Liver (tissue), 9 donors: ENCODE results near the gene SH3D19. TPM values are rescaled to one million over a fixed set of nuclear protein-coding genes. Genes with fewer than 3 reads are reported as not detected.
A peak's percentile ranks its signal among the peaks of the same experiment; 100 is the strongest.

ENCODE experiments used
- DNase-seq: peaks from one replicate; pipeline ENCODE4 v3.0.0-alpha.2; 2017; ENCODE audit warnings: low spot score
- H3K27ac ChIP-seq, 2 donors: one replicate each; pipeline ENCODE4 v1.7.0; 2013; ENCODE audit warnings: inconsistent platforms in 2 of 2, low read length in 2 of 2, control low read depth in 1 of 2, low read depth in 1 of 2, mild to moderate bottlenecking in 1 of 2
- H3K27me3 ChIP-seq, 4 donors: one replicate each; pipeline versions ENCODE4 v1.6.1 to v1.7.0; 2013; ENCODE audit warnings: low read length in 3 of 4, inconsistent platforms in 1 of 4, mild to moderate bottlenecking in 1 of 4, moderate library complexity in 1 of 4; ENCODE audit not compliant: control insufficient read depth in 4 of 4, insufficient read depth in 4 of 4
- H3K36me3 ChIP-seq, 4 donors: one replicate each; pipeline versions ENCODE4 v1.6.1 to v1.7.0; 2013; ENCODE audit warnings: low read length in 3 of 4, mild to moderate bottlenecking in 3 of 4, low read depth in 1 of 4, moderate library complexity in 1 of 4; ENCODE audit not compliant: control insufficient read depth in 4 of 4, insufficient read depth in 3 of 4
- H3K4me1 ChIP-seq, 4 donors: one replicate each; pipeline versions ENCODE4 v1.6.1 to v1.7.0; 2013; ENCODE audit warnings: low read length in 3 of 4, mild to moderate bottlenecking in 3 of 4, moderate library complexity in 1 of 4; ENCODE audit not compliant: control insufficient read depth in 4 of 4, insufficient read depth in 4 of 4
- H3K4me3 ChIP-seq, 3 donors: one replicate each; pipeline versions ENCODE4 v1.6.1 to v1.7.0; 2013; ENCODE audit warnings: low read length in 3 of 3, control low read depth in 1 of 3, low read depth in 1 of 3, mild to moderate bottlenecking in 1 of 3
- H3K9ac ChIP-seq, 2 donors: one replicate each; pipeline ENCODE4 v1.7.0; 2013; ENCODE audit warnings: low read length in 2 of 2, mild to moderate bottlenecking in 2 of 2, moderate library complexity in 2 of 2, control low read depth in 1 of 2, low read depth in 1 of 2
- H3K9me3 ChIP-seq, 4 donors: one replicate each; pipeline versions ENCODE4 v1.6.1 to v1.7.0; 2013; ENCODE audit warnings: low read length in 3 of 4; ENCODE audit not compliant: control insufficient read depth in 4 of 4
- ATF3 ChIP-seq: IDR thresholded peaks from 2 replicates; pipeline ENCODE4 v1.6.1; 2016; ENCODE audit warnings: antibody characterized with exemption
- FOXA2 ChIP-seq: IDR thresholded peaks from 2 replicates; pipeline ENCODE4 v1.6.1; 2016; ENCODE audit warnings: antibody characterized with exemption
- HNF4A ChIP-seq, 2 donors: conservative IDR thresholded peaks; 2 replicates each; pipeline ENCODE4 v1.6.1; 2016; ENCODE audit warnings: antibody characterized with exemption in 2 of 2, mild to moderate bottlenecking in 2 of 2
- HNF4G ChIP-seq: IDR thresholded peaks from 2 replicates; pipeline ENCODE4 v1.6.1; 2016; ENCODE audit warnings: antibody characterized with exemption
- JUND ChIP-seq, 2 donors: IDR thresholded peaks; 2 replicates each; pipeline ENCODE4 v1.6.1; 2016; ENCODE audit warnings: antibody characterized with exemption in 2 of 2
- NR2F2 ChIP-seq: IDR thresholded peaks from 2 replicates; pipeline ENCODE4 v1.6.1; 2016; ENCODE audit warnings: antibody characterized with exemption
- REST ChIP-seq: IDR thresholded peaks from 2 replicates; pipeline ENCODE4 v1.6.1; 2016; ENCODE audit warnings: antibody characterized with exemption, mild to moderate bottlenecking
- SP1 ChIP-seq: IDR thresholded peaks from 2 replicates; pipeline ENCODE4 v1.6.1; 2018; ENCODE audit warnings: antibody characterized with exemption, mild to moderate bottlenecking
- TAF1 ChIP-seq: conservative IDR thresholded peaks from 2 replicates; pipeline ENCODE4 v1.6.1; 2016; ENCODE audit warnings: antibody characterized with exemption, mild to moderate bottlenecking
- YY1 ChIP-seq: IDR thresholded peaks from 2 replicates; pipeline ENCODE4 v1.6.1; 2016; ENCODE audit warnings: antibody characterized with exemption, mild to moderate bottlenecking
- ZBTB33 ChIP-seq: IDR thresholded peaks from 2 replicates; pipeline ENCODE4 v1.6.1; 2016; ENCODE audit warnings: antibody characterized with exemption
- WGBS: extraction: QIAGEN DNeasy Blood & Tissue Kit; methylation state at CpG from one replicate; pipeline ENCODE4 v1.1.7; 2013; 5-methylcytosine and 5-hydroxymethylcytosine counted together
- polyA plus RNA-seq, 2 donors: library from polyadenylated mRNA; stranded (reverse) in 1 of 2; unstranded in 1 of 2; fragments of 200-250 nt in 1 of 2; fragments of >200 nt in 1 of 2; fragmentation: Nextera tagmentation in 1 of 2; extraction: Ambion mirVana in 1 of 2; gene quantifications; one replicate each; pipeline versions ENCODE4 v1.2.1 to v1.2.3, GENCODE V29; 2013 to 2015
- total RNA-seq, 2 donors: library from RNA; depleted of rRNA; stranded (reverse); fragments of >200 nt; gene quantifications; one replicate each; pipeline ENCODE4 v1.2.3, GENCODE V29; 2014
- donor health status: healthy.
- donor health status: healthy.
- donor health status: healthy.
- donor health status: healthy.
- donor health status: healthy.

Gene SH3D19
- total and polyA plus RNA-seq, 4 donors = 11.0 to 22.2 (median 17.1) TPM

- 92% methylated on average over 2 of the region's 2 CpGs for WGBS
- H3K4me1 ChIP-seq = peaks cover 0 to 24% (median 8%) of the 10 kb centered on the region in 4 donors
- no peaks in the 10 kb centered on the region for H3K9me3 ChIP-seq
- peaks cover 18 to 58% (median 48%) of the 10 kb centered on the region in 4 donors for H3K36me3 ChIP-seq
- TF ChIP-seq HNF4A (conservative IDR thresholded peaks at IDR 0.05) (no peak), JUND (IDR thresholded peaks at IDR 0.05) (no peak), FOXA2 (no peak)
- H3K27ac ChIP-seq = no peak overlapping the region
- H3K4me3 ChIP-seq = no peak overlapping the region
- no peak for DNase-seq
- no peaks in the 10 kb centered on the region for H3K27me3 ChIP-seq
- H3K9ac ChIP-seq = no peak overlapping the region
These were observed 221.6 kb downstream of the SH3D19 start for GRCh38 chr4:151103758-151104157.

DNA sequence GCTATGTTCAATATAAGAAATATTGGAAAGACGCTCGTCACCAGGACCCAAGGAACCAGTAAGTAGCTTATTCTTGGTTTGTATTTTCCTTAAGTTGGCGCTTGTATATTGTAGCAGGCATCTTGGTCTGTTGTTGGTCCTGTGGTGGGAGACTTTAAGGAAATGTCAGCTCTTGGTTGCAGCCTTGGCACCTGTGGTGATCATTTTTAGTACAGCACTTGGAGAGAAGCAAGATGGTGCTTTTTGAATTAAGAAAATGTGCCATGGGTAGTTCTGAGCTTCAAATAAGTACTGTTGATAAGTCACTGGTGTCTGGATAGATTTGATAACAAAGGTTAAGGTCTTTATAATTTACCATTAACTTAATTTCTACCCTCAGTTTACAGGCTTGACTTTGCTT is 224.9 kb downstream of the SH3D19 start:
- peaks cover 0 to 24% (median 8%) of the 10 kb centered on the region in 4 donors for H3K4me1 ChIP-seq
- H3K9ac ChIP-seq = peak overlapping the region; percentile 95 to 96
- no peak for DNase-seq
- H3K27ac ChIP-seq = peak overlapping the region in 1 of 2 donors; percentile 87
- WGBS = 40% methylated on average over 3 of the region's 3 CpGs
- TF ChIP-seq JUND (IDR thresholded peaks at IDR 0.05) = no peak
- TF ChIP-seq HNF4A (conservative IDR thresholded peaks at IDR 0.05) = no peak
- TF ChIP-seq TAF1 = no peak
- TF ChIP-seq NR2F2 = no peak
- TF ChIP-seq REST = no peak
- TF ChIP-seq FOXA2 = no peak
- TF ChIP-seq SP1 = no peak
- H3K36me3 ChIP-seq = peaks cover 10 to 41% (median 36%) of the 10 kb centered on the region in 4 donors
- peak overlapping the region; percentile 67 to 99 (median 79) for H3K4me3 ChIP-seq
- H3K27me3 ChIP-seq = no peaks in the 10 kb centered on the region
- no peaks in the 10 kb centered on the region for H3K9me3 ChIP-seq

GRCh38 chr4:151099976-151100417 is 225.4 kb downstream of the SH3D19 start:
- Histone ChIP-seq H3K4me3 (peak overlapping the region; percentile 67 to 99 (median 79)), H3K27me3 (no peaks in the 10 kb centered on the region), H3K9ac (peak overlapping the region; percentile 95 to 96), H3K36me3 (peaks cover 5 to 37% (median 33%) of the 10 kb centered on the region in 4 donors), H3K9me3 (no peaks in the 10 kb centered on the region), H3K4me1 (peaks cover 0 to 24% (median 8%) of the 10 kb centered on the region in 4 donors), H3K27ac (peak overlapping the region; percentile 79 to 87)
- no peak for DNase-seq
- TF ChIP-seq ZBTB33 (no peak), SP1 (no peak), HNF4G (no peak), HNF4A (conservative IDR thresholded peaks at IDR 0.05) (no peak), YY1 (no peak), ATF3 (no peak)
- 1% methylated on average over 13 of the region's 13 CpGs for WGBS
